Stimulated activated CD4-positive, alpha-beta T cell treated with anti-CD3 and anti-CD28 coated beads, Interleukin-1b, Interleukin-23, amount 100 ng/mL, for 4 hours (primary cell): ENCODE results near the gene TGOLN2.

Experiments
- DNase-seq, 2 donors: peaks; one replicate each; pipeline ENCODE4 v3.0.0-alpha.2; 2020; ENCODE audit warnings: low read depth in 2 of 2

TGOLN2 gene

DNA sequence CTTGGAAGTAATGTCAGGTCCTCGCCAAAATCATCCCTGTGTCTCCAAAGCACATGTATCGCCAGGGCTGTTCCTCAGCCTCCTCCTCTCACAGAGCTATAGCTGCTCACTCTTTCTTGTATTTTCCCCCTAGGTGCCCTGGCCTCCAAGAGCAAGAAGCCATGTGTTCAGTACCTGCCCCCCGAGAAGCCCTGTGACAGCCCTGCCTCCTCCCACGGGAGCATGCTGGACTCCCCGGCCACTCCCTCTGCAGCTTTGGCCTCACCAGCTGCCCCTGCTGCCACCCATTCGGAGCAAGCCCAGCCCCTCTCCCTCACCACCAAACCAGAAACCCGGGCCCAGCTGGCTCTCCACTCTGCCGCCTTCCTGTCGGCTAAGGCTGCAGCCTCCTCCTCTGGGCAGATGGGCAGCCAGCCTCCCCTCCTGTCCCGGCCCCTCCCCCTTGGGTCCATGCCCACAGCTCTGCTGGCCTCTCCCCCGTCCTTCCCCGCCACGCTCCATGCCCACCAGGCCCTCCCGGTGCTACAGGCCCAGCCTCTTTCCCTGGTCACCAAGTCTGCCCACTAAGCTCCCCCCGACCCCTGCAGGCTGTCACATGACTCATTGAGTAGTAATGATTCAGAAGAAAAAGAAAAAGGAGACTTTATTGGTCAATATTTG, 18.8 kb downstream of the TGOLN2 start:
- DNase-seq: no peak

GRCh38 chr2:85308201-85308600, 19.6 kb downstream of the TGOLN2 start:
- DNase-seq: no peak

GRCh38 chr2:85307527-85307897, 20.3 kb downstream of the TGOLN2 start:
- no peak for DNase-seq

GRCh38 chr2:85303780-85304531, 23.8 kb downstream of the TGOLN2 start:
- no peak for DNase-seq

GRCh38 chr2:85302121-85302520, 25.7 kb downstream of the TGOLN2 start:
- DNase-seq: no peak

GRCh38 chr2:85291425-85292023, 36.3 kb downstream of the TGOLN2 start:
- no peak for DNase-seq

- DNase-seq: no peak
These were observed 39.5 kb downstream of the TGOLN2 start for GRCh38 chr2:85288244-85288725.

GRCh38 chr2:85287721-85288120, 40.1 kb downstream of the TGOLN2 start:
- no peak for DNase-seq

GRCh38 chr2:85286918-85287317, 40.9 kb downstream of the TGOLN2 start:
- DNase-seq: no peak

DNA sequence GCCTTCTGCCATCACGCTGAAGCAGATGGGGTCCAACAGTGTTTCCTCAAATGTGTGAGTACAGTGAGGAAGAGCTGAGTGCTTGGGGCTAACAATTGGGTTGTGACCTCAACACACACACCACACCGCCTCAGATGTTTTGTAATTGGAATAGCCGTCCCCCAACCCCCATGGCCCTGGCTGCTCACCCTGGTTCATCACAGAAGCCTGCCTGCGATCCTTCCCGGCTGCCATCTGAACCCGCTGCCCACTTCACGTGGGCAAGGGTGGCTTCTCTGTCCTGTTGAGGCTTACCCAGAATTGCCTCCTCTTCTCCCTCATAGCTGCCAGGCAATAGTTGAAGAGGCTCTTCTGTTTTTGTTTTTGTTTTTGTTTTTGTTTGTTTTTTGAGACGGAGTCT, 44.1 kb downstream of the TGOLN2 start:
- no peak for DNase-seq

DNA sequence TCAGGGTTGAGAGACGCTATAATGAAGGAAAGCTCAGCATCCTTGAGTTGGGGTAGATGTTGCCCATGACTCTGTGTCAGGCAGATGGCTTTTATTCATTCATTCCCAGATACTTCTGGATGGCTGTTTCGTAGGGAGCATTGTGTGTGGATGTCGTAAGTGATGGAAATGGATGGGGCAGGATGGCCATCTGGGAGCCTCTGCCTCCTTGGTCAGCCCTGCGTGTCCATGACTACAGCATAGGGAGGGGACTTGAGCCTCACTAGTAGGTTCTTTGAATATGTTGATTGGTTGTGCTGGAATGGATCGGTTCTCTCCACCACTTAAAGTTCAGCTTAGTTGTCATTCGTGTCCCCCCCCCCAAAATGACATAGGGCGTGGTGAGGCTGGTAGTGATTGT, 44.9 kb downstream of the TGOLN2 start:
- DNase-seq: no peak

GRCh38 chr2:85281553-85281952, 46.2 kb downstream of the TGOLN2 start:
- DNase-seq: no peak

GRCh38 chr2:85278361-85278760, 49.4 kb downstream of the TGOLN2 start:
- DNase-seq: no peak

GRCh38 chr2:85277416-85278158, 50.2 kb downstream of the TGOLN2 start:
- DNase-seq: no peak

- DNase-seq: no peak
These were observed 51.1 kb downstream of the TGOLN2 start for GRCh38 chr2:85276571-85277118.

- DNase-seq: no peak
These were observed 51.7 kb downstream of the TGOLN2 start for GRCh38 chr2:85275984-85276540.

DNA sequence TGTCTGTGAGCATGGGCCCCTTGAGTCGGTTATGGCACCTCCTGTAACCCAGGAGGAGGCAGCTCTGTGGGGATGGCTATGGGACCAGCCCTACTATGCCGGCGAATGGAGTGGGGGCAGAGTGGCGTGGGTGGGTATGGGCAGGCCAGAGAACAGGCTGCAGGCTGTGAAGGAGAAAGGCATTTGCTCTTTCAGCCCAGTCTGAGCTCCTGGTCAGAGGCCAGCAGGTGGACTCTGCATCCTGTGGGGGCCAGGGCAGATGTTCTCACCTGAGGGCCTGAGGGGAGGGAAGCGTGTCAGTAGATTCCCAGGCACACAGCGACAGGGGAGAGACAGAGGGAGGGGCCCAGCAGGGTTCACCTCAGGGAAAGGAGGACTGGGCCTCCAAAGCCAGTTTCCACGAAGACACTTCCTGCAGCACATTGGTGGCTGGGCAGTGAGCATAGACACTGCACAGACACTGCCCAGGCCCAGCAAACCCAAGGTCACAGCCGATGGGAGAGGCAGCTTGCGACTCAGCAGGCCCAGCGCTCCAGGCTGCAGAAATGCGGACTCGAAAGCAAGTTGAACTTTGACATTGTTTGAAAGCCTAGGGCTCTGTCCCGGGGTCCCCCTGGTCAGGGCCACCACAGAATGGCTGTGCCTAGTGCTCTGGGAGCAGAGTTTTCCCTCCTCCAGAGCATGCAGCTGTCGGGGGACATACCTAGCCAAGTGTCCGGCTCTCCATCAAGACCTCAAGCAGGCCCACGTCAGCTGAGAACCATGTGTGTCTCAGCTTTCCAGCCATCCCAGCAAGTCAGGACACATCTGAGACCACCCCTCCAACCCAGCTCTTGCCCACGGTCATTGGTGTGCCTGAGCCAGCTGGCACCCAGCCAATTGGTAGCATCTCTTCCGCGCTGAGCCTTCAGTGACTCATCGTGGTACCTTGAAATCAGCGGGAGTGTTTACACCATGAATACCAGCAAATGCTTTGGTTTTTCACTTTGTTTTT, 53.8 kb downstream of the TGOLN2 start:
- no peak for DNase-seq

DNA sequence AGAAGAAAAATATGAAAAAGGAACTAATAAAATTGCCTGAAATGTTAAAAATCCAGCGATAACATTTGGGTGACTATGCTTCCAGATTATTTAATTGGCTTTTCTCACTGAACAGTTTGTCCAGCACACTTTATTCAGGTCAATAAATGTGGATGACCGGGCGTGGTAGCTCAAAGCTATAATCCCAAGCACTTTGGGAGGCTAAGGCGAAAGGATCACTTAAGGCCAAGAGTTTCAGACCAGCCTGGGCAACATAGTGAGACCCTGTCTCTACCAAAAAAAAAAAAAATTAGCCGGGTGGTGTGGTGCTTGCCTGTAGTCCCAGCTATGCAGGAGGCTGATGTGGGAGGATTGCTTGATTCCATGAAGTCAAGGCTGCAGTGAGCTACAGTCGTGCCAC, 55.4 kb downstream of the TGOLN2 start:
- DNase-seq: no peak

DNA sequence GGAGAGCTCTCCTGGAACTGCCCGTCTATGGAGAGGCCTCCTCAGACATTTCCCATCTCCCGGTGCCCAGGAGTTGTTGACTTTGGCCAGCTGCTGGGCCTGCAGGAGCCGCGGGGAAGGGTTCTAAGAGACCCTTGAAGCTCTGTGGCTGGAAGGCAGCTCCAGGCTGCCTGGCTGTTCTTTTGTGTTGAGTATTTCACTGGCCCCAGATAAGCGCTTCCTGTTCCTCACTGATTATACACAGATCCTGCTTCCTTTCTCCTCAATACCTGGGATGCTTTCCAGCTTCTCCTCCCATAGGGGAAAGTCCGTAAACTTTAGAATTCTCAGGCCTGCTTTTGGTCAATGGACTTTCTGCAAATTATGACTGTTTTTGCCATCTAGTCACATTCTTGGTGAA, 57.8 kb downstream of the TGOLN2 start:
- DNase-seq: no peak
